H9 (cell line): ENCODE measurements around the gene GGA3. TPM values are rescaled to one million over a fixed set of nuclear protein-coding genes. Genes with fewer than 3 reads are reported as not detected.
"Not testable (repeated sequence)": the region's sequence is repeated elsewhere in the genome, so short reads cannot be mapped to it uniquely, and the experiment has no call there.

Source experiments
- DNase-seq: peaks from one replicate; pipeline ENCODE4 v3.0.0-alpha.2; 2017
- H2AFZ ChIP-seq: one replicate; pipeline ENCODE4 v1.6.1; 2013; ENCODE audit warnings: mild to moderate bottlenecking, low read length, control low read depth, moderate library complexity
- H2AK5ac ChIP-seq: 2 replicates; pipeline ENCODE4 v1.6.1; 2013; ENCODE audit warnings: low read length, control low read depth, mixed read lengths; ENCODE audit not compliant: insufficient read length
- H2BK120ac ChIP-seq: one replicate; pipeline ENCODE4 v1.6.1; 2013; ENCODE audit warnings: low read depth, mild to moderate bottlenecking, low read length, control low read depth, inconsistent platforms; ENCODE audit not compliant: poor library complexity, severe bottlenecking
- H2BK12ac ChIP-seq: 2 replicates; pipeline ENCODE4 v1.6.1; 2013; ENCODE audit warnings: low read length, control low read depth, mixed read lengths, low read depth; ENCODE audit not compliant: insufficient read length
- H2BK15ac ChIP-seq: 2 replicates; pipeline ENCODE4 v1.6.1; 2013; ENCODE audit warnings: low read depth, low read length, control low read depth
- H2BK20ac ChIP-seq: one replicate; pipeline ENCODE4 v1.6.1; 2013; ENCODE audit warnings: low read depth, mild to moderate bottlenecking, low read length, control low read depth, inconsistent platforms; ENCODE audit not compliant: poor library complexity, severe bottlenecking
- H2BK5ac ChIP-seq: 2 replicates; pipeline ENCODE4 v1.6.1; 2013; ENCODE audit warnings: low read length, control low read depth, mixed read lengths; ENCODE audit not compliant: insufficient read length
- H3K14ac ChIP-seq: 2 replicates; pipeline ENCODE4 v1.6.1; 2013; ENCODE audit warnings: low read length, control low read depth; ENCODE audit not compliant: insufficient read depth
- H3K18ac ChIP-seq: 2 replicates; pipeline ENCODE4 v1.6.1; 2013; ENCODE audit warnings: low read depth, mild to moderate bottlenecking, mixed read lengths, low read length, control low read depth; ENCODE audit not compliant: insufficient read length
- H3K23ac ChIP-seq: 2 replicates; pipeline ENCODE4 v1.6.1; 2013; ENCODE audit warnings: low read length, control low read depth, mixed read lengths, low read depth; ENCODE audit not compliant: insufficient read length
- H3K23me2 ChIP-seq: 2 replicates; pipeline ENCODE4 v1.6.1; 2013; ENCODE audit warnings: low read depth, mild to moderate bottlenecking, mixed read lengths, low read length, control low read depth; ENCODE audit not compliant: insufficient read length, poor library complexity, severe bottlenecking
- H3K27ac ChIP-seq: 2 replicates; pipeline ENCODE4 v1.5.1; 2013; ENCODE audit warnings: low read length, control low read depth, mixed read lengths, low read depth; ENCODE audit not compliant: insufficient read length
- H3K27me3 ChIP-seq: 2 replicates; pipeline ENCODE4 v1.6.1; 2013; ENCODE audit warnings: low read length, control low read depth, inconsistent platforms; ENCODE audit not compliant: insufficient read depth
- H3K4ac ChIP-seq: 2 replicates; pipeline ENCODE4 v1.6.1; 2013; ENCODE audit warnings: low read depth, mild to moderate bottlenecking, control low read depth, inconsistent platforms, low read length, moderate library complexity
- H3K4me1 ChIP-seq: 2 replicates; pipeline ENCODE4 v1.6.1; 2013; ENCODE audit warnings: low read length, control low read depth, inconsistent platforms; ENCODE audit not compliant: insufficient read depth
- H3K4me2 ChIP-seq: 2 replicates; pipeline ENCODE4 v1.6.1; 2013; ENCODE audit warnings: low read length, control low read depth, mixed read lengths; ENCODE audit not compliant: insufficient read length, insufficient read depth
- H3K56ac ChIP-seq: 2 replicates; pipeline ENCODE4 v1.6.1; 2013; ENCODE audit warnings: low read depth, mild to moderate bottlenecking, mixed read lengths, low read length, control low read depth; ENCODE audit not compliant: insufficient read length
- H3K79me1 ChIP-seq: 2 replicates; pipeline ENCODE4 v1.6.1; 2013; ENCODE audit warnings: low read depth, mild to moderate bottlenecking, moderate library complexity, low read length, control low read depth, inconsistent platforms; ENCODE audit not compliant: insufficient read depth, poor library complexity, severe bottlenecking
- H3K79me2 ChIP-seq: 2 replicates; pipeline ENCODE4 v1.6.1; 2013; ENCODE audit warnings: low read length, control low read depth, inconsistent platforms; ENCODE audit not compliant: insufficient read depth
- H3K9ac ChIP-seq: 2 replicates; pipeline ENCODE4 v1.6.1; 2013; ENCODE audit warnings: low read length, control low read depth, mixed read lengths; ENCODE audit not compliant: insufficient read length; ENCODE audit errors: extremely low read depth
- H3K9me3 ChIP-seq: one replicate; pipeline ENCODE4 v1.6.1; 2013; ENCODE audit warnings: low read depth, low read length, inconsistent platforms; ENCODE audit not compliant: control insufficient read depth
- H3T11ph ChIP-seq: one replicate; pipeline ENCODE4 v1.6.1; 2013; ENCODE audit warnings: mild to moderate bottlenecking, low read length, control low read depth, inconsistent platforms
- H4K20me1 ChIP-seq: one replicate; pipeline ENCODE4 v1.6.1; 2013; ENCODE audit not compliant: control insufficient read depth, insufficient read length, insufficient read depth
- H4K5ac ChIP-seq: 2 replicates; pipeline ENCODE4 v1.6.1; 2013; ENCODE audit warnings: low read depth, mild to moderate bottlenecking, mixed read lengths, low read length, control low read depth; ENCODE audit not compliant: insufficient read length
- H4K8ac ChIP-seq: replicated peaks from 2 replicates; pipeline ENCODE4 v1.6.1; 2013; ENCODE audit warnings: low read length, control low read depth, mixed read lengths, low read depth; ENCODE audit not compliant: insufficient read length
- H4K91ac ChIP-seq: 2 replicates; pipeline ENCODE4 v1.6.1; 2013; ENCODE audit warnings: low read depth, mild to moderate bottlenecking, moderate library complexity, mixed read lengths, low read length, control low read depth; ENCODE audit not compliant: insufficient read length
- H3K27ac Mint-ChIP-seq, 3 experiments: 2 replicates in 2 of 3; 3 replicates in 1 of 3; pipeline ENCODE4 v1.8.0; 2020 to 2021; ENCODE audit warnings: mixed read lengths in 3 of 3, mild to moderate bottlenecking in 1 of 3, moderate library complexity in 1 of 3
- H3K27me3 Mint-ChIP-seq: 2 replicates; pipeline ENCODE4 v1.8.0; 2021; ENCODE audit warnings: low read depth, mild to moderate bottlenecking, moderate library complexity, mixed read lengths
- H3K36me3 Mint-ChIP-seq, 3 experiments: 2 replicates in 2 of 3; 3 replicates in 1 of 3; pipeline ENCODE4 v1.8.0; 2020 to 2021; ENCODE audit warnings: low read depth in 3 of 3, mixed read lengths in 3 of 3; ENCODE audit not compliant: insufficient read depth in 1 of 3
- H3K4me1 Mint-ChIP-seq, 2 experiments: 2 replicates each; pipeline ENCODE4 v1.8.0; 2020; ENCODE audit warnings: mixed read lengths in 2 of 2
- H3K4me3 Mint-ChIP-seq, 2 experiments: 2 replicates in 1 of 2; 3 replicates in 1 of 2; pipeline ENCODE4 v1.8.0; 2020 to 2021; ENCODE audit warnings: mild to moderate bottlenecking in 2 of 2, mixed read lengths in 2 of 2, moderate library complexity in 1 of 2
- H3K9me3 Mint-ChIP-seq, 2 experiments: 2 replicates in 1 of 2; 3 replicates in 1 of 2; pipeline ENCODE4 v1.8.0; 2020; ENCODE audit warnings: mild to moderate bottlenecking in 2 of 2, mixed read lengths in 2 of 2, moderate library complexity in 1 of 2
- CTCF ChIP-seq: fragments of 200-600 bp; sonication (generic); conservative IDR thresholded peaks from 3 replicates; pipeline ENCODE4 v1.8.0; 2021; ENCODE audit warnings: antibody characterized with exemption, mild to moderate bottlenecking
- WGBS: extraction: QIAGEN DNeasy Blood & Tissue Kit; methylation state at CpG from one replicate; pipeline ENCODE4 v1.1.7; 2013; ENCODE audit warnings: missing lambda C conversion rate, low lambda C conversion rate, mixed read lengths; ENCODE audit not compliant: insufficient read length; ENCODE audit errors: extremely low coverage; 5-methylcytosine and 5-hydroxymethylcytosine counted together
- total RNA-seq: library from RNA; stranded (reverse); gene quantifications from 2 replicates; pipeline ENCODE4 v1.2.1, GENCODE V29; 2021

GGA3 gene
- total RNA-seq, 1 experiment from 2014 or later, result 50.3 TPM

GRCh38 chr17:75285123-75285522 lies 23.7 kb upstream of the GGA3 start:
- Histone ChIP-seq H3K14ac (no peak overlapping the region), H2BK12ac (no peak overlapping the region), H2BK120ac (no peak overlapping the region), H3K79me1 (no peaks in the 10 kb centered on the region), H2AFZ (no peak overlapping the region), H3K4ac (no peak overlapping the region), H3K4me1 (no peaks in the 10 kb centered on the region), H3K23ac (no peak overlapping the region), H3K27ac (no peak overlapping the region), H4K91ac (no peak overlapping the region), H2AK5ac (no peak overlapping the region), H3K27me3 (no peaks in the 10 kb centered on the region), H4K20me1 (no peaks in the 10 kb centered on the region), H2BK5ac (no peak overlapping the region), H3K4me2 (no peak overlapping the region), H3K56ac (no peak overlapping the region), H3K79me2 (no peaks in the 10 kb centered on the region), H3K9ac (no peak overlapping the region), H3T11ph (no peak overlapping the region), H2BK15ac (no peak overlapping the region), H3K18ac (no peak overlapping the region), H3K23me2 (peaks cover 8% of the 10 kb centered on the region), H2BK20ac (no peak overlapping the region), H3K9me3 (no peaks in the 10 kb centered on the region), H4K8ac (no peak overlapping the region), H4K5ac (no peak overlapping the region)
- H3K27ac Mint-ChIP-seq, result no peak overlapping the region
- WGBS, result no CpG with 5 or more reads among the region's 6 CpGs
- no peaks in the 10 kb centered on the region for H3K27me3 Mint-ChIP-seq
- no peak for TF ChIP-seq CTCF
- peaks cover 7 to 10% of the 10 kb centered on the region in 2 experiments for H3K4me1 Mint-ChIP-seq
- no peaks in the 10 kb centered on the region; a peak in 1 of 5 replicates for H3K9me3 Mint-ChIP-seq
- no peak overlapping the region for H3K4me3 Mint-ChIP-seq
- peaks cover 13 to 38% (median 22%) of the 10 kb centered on the region in 3 experiments; a peak in 6 of 7 replicates for H3K36me3 Mint-ChIP-seq
- no peak for DNase-seq

- not testable (repeated sequence) for H3K4me3 Mint-ChIP-seq, H3K27ac Mint-ChIP-seq, H3K79me1 ChIP-seq, H3K4me1 Mint-ChIP-seq, H3K18ac ChIP-seq, H3K27me3 Mint-ChIP-seq, H2BK120ac ChIP-seq, H3K23ac ChIP-seq, H3K9me3 ChIP-seq, H3K23me2 ChIP-seq, H3K27me3 ChIP-seq, H2BK12ac ChIP-seq, H2BK15ac ChIP-seq, H3K14ac ChIP-seq, H3K9me3 Mint-ChIP-seq, H3K27ac ChIP-seq, H4K8ac ChIP-seq, H4K20me1 ChIP-seq, H2BK5ac ChIP-seq, H3K9ac ChIP-seq, H2AK5ac ChIP-seq, H2BK20ac ChIP-seq, H3K4me2 ChIP-seq, DNase-seq, H3K56ac ChIP-seq, H4K5ac ChIP-seq, H3T11ph ChIP-seq, H3K4me1 ChIP-seq, H3K4ac ChIP-seq, H2AFZ ChIP-seq, H3K79me2 ChIP-seq, H4K91ac ChIP-seq
- no CpG with 5 or more reads among the region's 4 CpGs for WGBS
- H3K36me3 Mint-ChIP-seq, result peaks cover 12 to 26% (median 17%) of the 10 kb centered on the region in 3 experiments; a peak in 6 of 7 replicates
Observed at GRCh38 chr17:75280189-75280588, 18.8 kb upstream of the GGA3 start.
